Astrocyte of the cerebellum (primary cell): ENCODE results near the gene VPS26A.
A peak's percentile ranks its signal among the peaks of the same experiment; 100 is the strongest.

Experiments used
- DNase-seq: peaks from one replicate; pipeline ENCODE4 v3.0.0-alpha.2; 2011; ENCODE audit warnings: low read depth
- H3K4me3 ChIP-seq: 2 replicates; pipeline ENCODE4 v1.5.1; 2011; ENCODE audit warnings: mild to moderate bottlenecking, low read depth, low read length, moderate library complexity
- in situ Hi-C: cut with HindIII; loops from 2 replicates; pipeline ENCODE4 v1.10.0; 2017; ENCODE audit warnings: low sequenced_read_pairs
- TF ChIP-seq, protein P1 (sequence below): IDR thresholded peaks from 2 replicates; pipeline ENCODE4 v1.5.1; 2012; ENCODE audit warnings: low read length, low read depth, moderate library complexity, mild to moderate bottlenecking; ENCODE audit errors: missing control alignments

VPS26A gene

DNA sequence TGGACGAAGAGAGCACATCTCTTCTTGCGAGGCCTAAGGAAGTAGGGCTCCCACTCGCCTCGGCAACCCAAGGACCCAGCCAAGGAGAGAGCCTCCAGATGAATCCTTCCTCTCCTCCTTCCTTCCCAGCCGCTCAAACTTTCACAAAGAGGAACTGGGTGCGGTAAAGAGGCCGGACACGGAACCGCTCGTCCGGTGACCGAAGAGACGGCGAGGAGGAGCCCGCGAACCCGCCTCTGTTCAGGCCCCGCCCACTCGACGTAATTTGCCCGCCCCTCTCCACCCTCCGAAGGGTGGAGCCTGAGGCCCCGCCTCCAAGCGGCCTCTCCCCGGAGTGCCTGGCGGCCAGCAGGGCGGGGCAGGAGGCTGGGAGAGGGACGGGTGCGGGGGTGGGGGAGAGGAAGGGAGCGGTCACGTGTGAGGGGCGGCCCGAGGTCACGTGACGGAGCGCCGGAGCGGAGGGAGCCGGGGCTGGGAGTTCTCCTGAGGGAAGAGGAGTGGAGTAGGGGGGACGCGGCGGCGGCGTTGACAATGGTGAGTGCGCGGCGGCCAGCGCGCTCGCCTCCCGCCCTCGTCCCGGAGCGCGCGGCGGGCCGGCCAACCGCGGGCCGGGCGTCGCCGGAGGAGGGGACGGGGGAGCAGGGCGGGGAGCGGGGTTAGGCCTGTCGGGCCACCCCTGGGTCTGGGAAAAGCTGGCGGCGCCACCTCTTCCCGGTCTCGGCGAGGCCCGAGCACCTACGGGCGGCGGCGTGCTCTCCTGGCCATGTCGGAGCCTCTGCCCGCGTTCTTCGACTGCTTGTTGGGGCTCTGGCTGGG lies at the start of gene VPS26A:
Gene VPS26A (plus strand): TSS at position 432 of the 816 bp plus-strand sequence. CDS start 100 bp downstream, at position 532.
- peak; percentile 93 for DNase-seq
- TF ChIP-seq, protein P1, sequence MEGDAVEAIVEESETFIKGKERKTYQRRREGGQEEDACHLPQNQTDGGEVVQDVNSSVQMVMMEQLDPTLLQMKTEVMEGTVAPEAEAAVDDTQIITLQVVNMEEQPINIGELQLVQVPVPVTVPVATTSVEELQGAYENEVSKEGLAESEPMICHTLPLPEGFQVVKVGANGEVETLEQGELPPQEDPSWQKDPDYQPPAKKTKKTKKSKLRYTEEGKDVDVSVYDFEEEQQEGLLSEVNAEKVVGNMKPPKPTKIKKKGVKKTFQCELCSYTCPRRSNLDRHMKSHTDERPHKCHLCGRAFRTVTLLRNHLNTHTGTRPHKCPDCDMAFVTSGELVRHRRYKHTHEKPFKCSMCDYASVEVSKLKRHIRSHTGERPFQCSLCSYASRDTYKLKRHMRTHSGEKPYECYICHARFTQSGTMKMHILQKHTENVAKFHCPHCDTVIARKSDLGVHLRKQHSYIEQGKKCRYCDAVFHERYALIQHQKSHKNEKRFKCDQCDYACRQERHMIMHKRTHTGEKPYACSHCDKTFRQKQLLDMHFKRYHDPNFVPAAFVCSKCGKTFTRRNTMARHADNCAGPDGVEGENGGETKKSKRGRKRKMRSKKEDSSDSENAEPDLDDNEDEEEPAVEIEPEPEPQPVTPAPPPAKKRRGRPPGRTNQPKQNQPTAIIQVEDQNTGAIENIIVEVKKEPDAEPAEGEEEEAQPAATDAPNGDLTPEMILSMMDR, result no peak
- in situ Hi-C loops, result no loop called here
- peak within 1 kb of the TSS; percentile 80 for H3K4me3 ChIP-seq

DNA sequence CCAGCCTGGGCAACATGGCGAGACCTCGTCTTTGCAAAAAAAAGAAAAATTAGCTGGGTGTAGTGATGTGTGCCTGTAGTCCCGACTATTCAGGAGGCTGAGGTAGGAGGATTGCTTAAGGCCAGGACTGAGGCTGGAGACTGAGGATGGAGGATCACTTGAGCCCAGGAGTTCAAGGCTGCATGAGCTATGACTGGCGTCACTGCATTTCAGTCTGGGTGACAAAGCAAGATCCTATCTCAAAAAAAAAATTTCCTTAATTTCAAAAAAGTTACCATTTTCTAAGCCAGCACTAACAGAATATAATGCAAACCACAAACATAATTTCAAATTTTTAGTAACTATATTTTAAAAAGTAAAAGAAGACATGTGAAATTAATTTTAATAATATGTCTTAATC lies 49.4 kb upstream of the VPS26A start:
- in situ Hi-C loops, result no loop called here
- no peak for DNase-seq
- TF ChIP-seq, protein P1, result no peak
- H3K4me3 ChIP-seq, result no peak overlapping the region

DNA sequence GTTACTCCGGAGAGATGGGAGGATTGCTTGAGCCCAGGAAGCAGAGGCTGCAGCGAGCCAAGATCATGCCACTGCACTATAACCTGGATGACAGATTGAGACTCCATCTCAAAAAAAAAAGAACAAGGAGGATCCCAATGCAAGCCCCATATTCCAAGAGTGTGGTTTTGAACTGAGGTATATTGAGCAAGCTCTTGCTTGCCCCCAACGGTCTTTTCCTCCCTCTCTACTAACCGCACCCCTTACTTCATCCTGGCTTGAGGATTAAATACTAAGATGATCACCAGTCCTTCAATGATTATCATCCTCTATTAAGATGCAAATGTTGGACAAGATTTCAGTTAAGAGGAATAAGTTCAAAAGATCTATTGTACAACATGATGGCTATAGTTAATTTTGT lies 48.5 kb upstream of the VPS26A start:
- no peak for DNase-seq
- TF ChIP-seq, protein P1, result no peak
- H3K4me3 ChIP-seq, result no peak overlapping the region
- in situ Hi-C loops, result no loop called here

DNA sequence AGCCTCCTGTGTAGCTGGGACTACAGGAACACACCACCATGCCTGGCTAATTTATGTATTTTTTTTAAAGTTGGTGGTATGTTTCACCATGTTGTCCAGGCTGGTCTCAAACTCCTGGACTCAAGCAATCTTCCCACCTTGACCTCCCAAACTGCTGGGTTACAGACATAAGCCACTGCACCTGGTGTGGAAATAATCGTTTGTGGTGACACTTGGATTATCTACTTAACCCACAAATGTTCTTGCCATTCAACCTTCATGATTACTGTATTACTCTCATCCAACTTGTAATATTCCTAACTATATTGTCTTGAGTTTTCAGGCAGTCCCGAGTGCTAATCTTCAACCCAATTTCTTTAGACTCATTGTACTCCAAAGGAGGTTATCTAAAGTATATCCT lies 45.7 kb upstream of the VPS26A start:
- in situ Hi-C loops, result no loop called here
- no peak for DNase-seq
- TF ChIP-seq, protein P1, result no peak
- no peak overlapping the region for H3K4me3 ChIP-seq

DNA sequence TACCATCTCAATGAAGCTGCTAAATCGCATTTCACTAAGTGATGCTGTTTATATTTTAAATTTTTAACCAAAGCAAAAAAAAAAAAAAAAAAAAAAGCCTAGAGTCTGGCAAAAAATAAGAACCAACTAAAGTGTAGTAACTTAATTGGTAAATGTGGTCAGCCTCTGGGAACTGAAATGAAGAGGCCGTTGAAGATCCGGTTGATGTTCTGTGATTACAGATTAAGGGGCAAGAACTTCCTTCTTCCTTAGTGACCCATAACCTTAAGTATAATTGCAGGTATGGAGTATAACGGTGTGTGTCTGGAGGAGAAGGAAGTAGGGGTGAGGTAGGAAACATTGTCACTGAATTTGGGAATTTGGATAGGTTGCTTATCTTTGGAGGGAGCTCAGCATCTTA lies 43.8 kb upstream of the VPS26A start:
- DNase-seq, result no peak
- in situ Hi-C loops, result no loop called here
- TF ChIP-seq, protein P1, result no peak
- no peak overlapping the region for H3K4me3 ChIP-seq

DNA sequence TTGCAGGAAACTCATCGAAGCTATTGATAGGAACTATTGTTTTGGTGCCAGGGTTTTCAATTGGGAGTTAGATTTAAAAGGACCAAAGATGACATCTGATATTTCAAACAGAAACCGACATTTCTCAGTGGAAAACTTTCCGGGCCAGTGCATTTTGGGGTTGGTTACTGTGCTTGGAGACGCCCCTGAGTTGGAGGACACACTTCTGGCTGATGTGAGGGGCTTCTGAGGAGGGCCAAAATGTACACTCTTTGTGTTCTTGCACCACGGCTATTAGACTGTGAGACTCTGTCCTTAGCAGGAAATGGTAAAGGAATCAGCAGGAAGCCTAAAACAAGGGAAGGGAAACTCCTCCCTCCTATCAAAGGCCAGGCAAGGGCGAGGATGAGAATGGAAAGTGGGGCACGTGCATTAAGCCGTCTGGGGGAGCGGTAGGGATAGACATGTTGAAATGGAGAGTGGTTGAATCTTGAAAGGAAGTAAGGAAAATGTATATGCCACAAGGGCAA lies 37.9 kb upstream of the VPS26A start:
- TF ChIP-seq, protein P1, result no peak
- no peak for DNase-seq
- H3K4me3 ChIP-seq, result no peak overlapping the region
- in situ Hi-C loops, result no loop called here
